Thoracic aorta (tissue), 2 donors: ENCODE measurements around the gene NQO2. TPM values are rescaled to one million over a fixed set of nuclear protein-coding genes. Genes with fewer than 3 reads are reported as not detected.

Source experiments
- ATAC-seq: fragments of 150-250 bp; one replicate; pipeline ENCODE4 v1.8.0; 2017; ENCODE audit warnings: low read depth; ENCODE audit not compliant: insufficient number of reproducible peaks, low FRiP score
- DNase-seq: peaks from one replicate; pipeline ENCODE4 v3.0.0-alpha.2; 2020; ENCODE audit warnings: low spot score
- H3K27ac ChIP-seq, 2 donors: fragments of 200-600 bp; sonication (generic); 1 replicate in 1 of 2; 2 replicates in 1 of 2; pipeline ENCODE4 v1.5.1; 2016; ENCODE audit warnings: mild to moderate bottlenecking in 2 of 2, moderate library complexity in 2 of 2
- H3K27me3 ChIP-seq: fragments of 200-600 bp; sonication (generic); replicated peaks from 2 replicates; pipeline ENCODE4 v1.6.0; 2016; ENCODE audit warnings: mild to moderate bottlenecking; ENCODE audit not compliant: insufficient read depth
- H3K36me3 ChIP-seq: fragments of 200-600 bp; sonication (generic); one replicate; pipeline ENCODE4 v1.5.1; 2016
- H3K4me1 ChIP-seq, 2 donors: fragments of 200-600 bp; sonication (generic); 1 replicate in 1 of 2; 2 replicates in 1 of 2; pipeline versions ENCODE4 v1.5.1 to v1.6.0; 2016; ENCODE audit warnings: low read depth in 2 of 2, mild to moderate bottlenecking in 1 of 2; ENCODE audit not compliant: control insufficient read depth in 1 of 2
- H3K4me3 ChIP-seq: fragments of 200-600 bp; sonication (generic); 2 replicates; pipeline ENCODE4 v1.5.1; 2016; ENCODE audit warnings: mild to moderate bottlenecking
- H3K9me3 ChIP-seq: fragments of 200-600 bp; sonication (generic); 2 replicates; pipeline ENCODE4 v1.5.1; 2016
- total RNA-seq, 2 donors: library from RNA; depleted of rRNA; stranded (reverse); fragments of >200 nt; gene quantifications; one replicate each; pipeline versions ENCODE4 v1.1.0 to v1.2.3, GENCODE V29; 2016
- TF ChIP-seq, protein P1 (sequence below): fragments of 200-600 bp; sonication (generic); IDR thresholded peaks from one replicate; pipeline ENCODE4 v1.5.1; 2019; ENCODE audit warnings: antibody characterized with exemption

Gene NQO2
- total RNA-seq, 2 donors from 2014 or later, result 23.0 to 25.7 TPM

DNA sequence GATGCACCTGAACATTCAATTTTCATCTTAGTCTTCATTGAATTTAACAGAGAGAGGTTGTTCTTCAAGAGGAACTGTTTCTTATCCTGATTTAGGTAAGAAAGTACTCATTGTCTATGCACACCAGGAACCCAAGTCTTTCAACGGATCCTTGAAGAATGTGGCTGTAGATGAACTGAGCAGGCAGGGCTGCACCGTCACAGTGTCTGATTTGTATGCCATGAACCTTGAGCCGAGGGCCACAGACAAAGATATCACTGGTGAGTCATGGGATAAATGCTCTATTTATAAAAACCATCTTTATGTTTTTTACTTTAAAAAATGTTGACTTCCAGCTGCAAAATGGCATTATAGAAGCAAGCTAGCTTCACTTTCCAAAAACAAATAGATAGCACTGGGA lies 10.2 kb downstream of the NQO2 start:
- ATAC-seq (no peak), DNase-seq (no peak)
- H3K36me3 ChIP-seq, result peaks cover 61% of the 10 kb centered on the region
- no peak overlapping the region for H3K4me3 ChIP-seq
- TF ChIP-seq, protein P1, sequence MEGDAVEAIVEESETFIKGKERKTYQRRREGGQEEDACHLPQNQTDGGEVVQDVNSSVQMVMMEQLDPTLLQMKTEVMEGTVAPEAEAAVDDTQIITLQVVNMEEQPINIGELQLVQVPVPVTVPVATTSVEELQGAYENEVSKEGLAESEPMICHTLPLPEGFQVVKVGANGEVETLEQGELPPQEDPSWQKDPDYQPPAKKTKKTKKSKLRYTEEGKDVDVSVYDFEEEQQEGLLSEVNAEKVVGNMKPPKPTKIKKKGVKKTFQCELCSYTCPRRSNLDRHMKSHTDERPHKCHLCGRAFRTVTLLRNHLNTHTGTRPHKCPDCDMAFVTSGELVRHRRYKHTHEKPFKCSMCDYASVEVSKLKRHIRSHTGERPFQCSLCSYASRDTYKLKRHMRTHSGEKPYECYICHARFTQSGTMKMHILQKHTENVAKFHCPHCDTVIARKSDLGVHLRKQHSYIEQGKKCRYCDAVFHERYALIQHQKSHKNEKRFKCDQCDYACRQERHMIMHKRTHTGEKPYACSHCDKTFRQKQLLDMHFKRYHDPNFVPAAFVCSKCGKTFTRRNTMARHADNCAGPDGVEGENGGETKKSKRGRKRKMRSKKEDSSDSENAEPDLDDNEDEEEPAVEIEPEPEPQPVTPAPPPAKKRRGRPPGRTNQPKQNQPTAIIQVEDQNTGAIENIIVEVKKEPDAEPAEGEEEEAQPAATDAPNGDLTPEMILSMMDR, result no peak
- peaks cover 17% of the 10 kb centered on the region for H3K9me3 ChIP-seq
- H3K4me1 ChIP-seq, result no peaks in the 10 kb centered on the region
- no peak overlapping the region for H3K27ac ChIP-seq
- H3K27me3 ChIP-seq, result no peaks in the 10 kb centered on the region

DNA sequence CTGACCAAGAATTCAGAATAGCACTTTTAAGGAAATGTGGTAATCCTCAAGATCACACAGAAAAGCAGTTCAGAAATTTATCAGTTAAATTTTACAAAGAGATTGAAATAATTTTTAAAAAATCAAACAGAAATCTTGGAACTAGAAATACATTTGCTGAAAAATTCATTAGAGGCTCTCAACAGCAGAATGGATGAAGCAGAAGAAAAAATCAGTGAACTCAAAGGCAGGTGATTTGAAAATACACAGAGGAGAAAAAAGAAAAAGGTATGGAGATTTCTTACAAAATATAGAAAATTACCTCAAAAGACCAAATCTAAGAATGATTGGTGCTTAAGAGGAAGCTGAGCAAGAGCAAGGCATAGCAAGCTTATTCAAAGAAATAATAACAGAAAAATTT lies 11.5 kb downstream of the NQO2 start:
- no peaks in the 10 kb centered on the region for H3K4me1 ChIP-seq
- H3K36me3 ChIP-seq, result peaks cover 63% of the 10 kb centered on the region
- no peak for DNase-seq
- H3K27ac ChIP-seq, result no peak overlapping the region
- H3K4me3 ChIP-seq, result no peak overlapping the region
- peaks cover 17% of the 10 kb centered on the region for H3K9me3 ChIP-seq
- ATAC-seq, result no peak
- TF ChIP-seq, protein P1, result no peak
- H3K27me3 ChIP-seq, result no peaks in the 10 kb centered on the region

DNA sequence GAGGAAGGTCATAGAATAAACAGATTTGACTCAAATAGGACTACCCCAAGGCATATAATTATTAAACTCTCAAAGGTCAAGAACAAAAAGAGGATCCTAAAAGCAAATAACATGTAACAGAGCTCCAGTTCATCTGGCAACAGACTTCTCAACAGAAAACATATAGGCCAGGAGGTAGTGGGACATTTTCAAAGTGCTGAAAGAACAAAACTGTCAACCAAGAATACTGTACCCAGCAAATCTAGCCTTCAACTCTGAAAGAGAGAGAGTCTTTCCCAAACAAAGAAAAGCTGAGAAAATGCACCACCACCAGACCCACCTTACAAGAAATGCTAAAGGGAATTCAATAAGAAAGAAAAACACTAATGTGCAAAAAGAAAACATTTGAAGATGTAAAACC lies 11.9 kb downstream of the NQO2 start:
- Histone ChIP-seq H3K4me1 (no peaks in the 10 kb centered on the region), H3K4me3 (no peak overlapping the region), H3K9me3 (peaks cover 17% of the 10 kb centered on the region), H3K27me3 (no peaks in the 10 kb centered on the region), H3K27ac (no peak overlapping the region), H3K36me3 (peaks cover 61% of the 10 kb centered on the region)
- ATAC-seq, result no peak
- TF ChIP-seq, protein P1, result no peak
- no peak for DNase-seq

DNA sequence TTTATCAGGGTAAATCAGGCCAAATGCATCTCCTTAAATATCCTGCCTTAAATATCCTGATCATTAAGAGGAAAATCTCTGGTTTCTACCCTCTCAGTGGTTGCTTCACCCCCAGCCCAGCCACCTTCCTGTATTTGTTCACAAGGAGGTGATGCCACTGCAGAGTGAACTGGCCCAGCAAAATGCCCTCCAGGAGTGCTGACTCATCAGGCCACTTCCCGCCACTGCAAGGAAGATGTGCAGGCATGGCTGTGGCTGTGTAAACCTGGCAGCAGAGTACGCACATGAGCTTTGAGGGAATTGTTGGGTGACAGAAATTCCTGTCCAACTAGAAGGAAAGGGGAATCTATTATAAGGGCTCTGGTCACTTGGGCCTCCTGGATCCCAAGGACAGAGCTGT lies 13.8 kb downstream of the NQO2 start:
- no peak for ATAC-seq
- H3K36me3 ChIP-seq, result peaks cover 61% of the 10 kb centered on the region
- H3K4me1 ChIP-seq, result no peaks in the 10 kb centered on the region
- TF ChIP-seq, protein P1, result no peak
- H3K4me3 ChIP-seq, result no peak overlapping the region
- H3K27me3 ChIP-seq, result no peaks in the 10 kb centered on the region
- H3K27ac ChIP-seq, result no peak overlapping the region
- peaks cover 17% of the 10 kb centered on the region for H3K9me3 ChIP-seq
- no peak for DNase-seq

DNA sequence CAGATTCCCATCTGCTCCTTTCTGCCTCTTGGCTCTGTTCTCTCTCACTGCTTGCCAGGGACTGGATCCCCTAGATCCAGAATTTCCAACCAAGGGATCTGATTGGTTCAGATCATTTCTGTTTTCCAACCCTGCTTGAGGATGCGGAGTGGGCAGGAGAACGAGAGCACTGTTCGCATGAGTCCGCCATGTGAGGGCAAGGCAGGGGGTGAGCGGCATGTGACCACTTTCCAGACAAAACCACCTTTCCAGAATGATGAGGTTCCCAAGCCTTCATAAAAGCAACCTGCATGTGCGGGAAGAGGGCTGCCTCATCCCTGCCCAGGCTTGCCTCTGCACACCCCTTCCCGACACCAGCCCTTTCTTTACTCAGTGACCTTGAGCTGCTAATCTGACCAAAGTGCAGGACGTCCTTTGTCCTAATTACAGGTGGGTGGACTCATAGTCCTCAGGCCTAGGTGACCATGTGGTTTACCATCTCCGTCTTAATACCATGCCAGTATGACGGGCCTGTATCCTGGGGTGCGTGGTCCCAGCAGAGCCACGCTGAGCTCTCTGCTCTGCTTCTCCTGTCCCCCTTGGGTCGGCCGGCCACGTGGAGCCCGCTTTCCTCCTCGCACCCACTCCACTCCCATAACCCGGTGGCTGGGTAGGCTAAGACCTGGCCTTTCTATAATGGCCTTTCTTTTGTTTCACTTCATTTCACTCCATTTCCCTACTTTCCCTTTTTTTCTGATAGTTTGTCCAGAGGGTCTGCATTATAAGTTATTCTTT lies 14.4 kb downstream of the NQO2 start:
- Histone ChIP-seq H3K4me1 (no peaks in the 10 kb centered on the region), H3K27me3 (no peaks in the 10 kb centered on the region), H3K27ac (no peak overlapping the region), H3K9me3 (peaks cover 17% of the 10 kb centered on the region), H3K36me3 (peaks cover 61% of the 10 kb centered on the region), H3K4me3 (no peak overlapping the region)
- DNase-seq (no peak), ATAC-seq (no peak)
- TF ChIP-seq, protein P1, result no peak
